Measurements from ENCODE around the gene LRRC1. TPM values are rescaled to one million over a fixed set of nuclear protein-coding genes. Genes with fewer than 3 reads are reported as not detected.

The LRRC1 gene
- total RNA-seq, 1 donor from 2014 or later: 36.2 TPM

- H3K9me3 Mint-ChIP-seq (ENCODE audit: low read depth): no peaks in the 10 kb centered on the region
- H3K4me3 Mint-ChIP-seq (ENCODE audit: low read depth): no peak overlapping the region
- H3K27ac Mint-ChIP-seq: no peak overlapping the region
- DNase-seq (ENCODE audit: low spot score, unreplicated experiment): no peak
- H3K36me3 Mint-ChIP-seq (ENCODE audit: insufficient read depth): peaks cover 13% of the 10 kb centered on the region
- no peaks in the 10 kb centered on the region for H3K27me3 Mint-ChIP-seq
- no peak for TF ChIP-seq CTCF (IDR thresholded peaks at IDR 0.05; ENCODE audit: unreplicated experiment)
- peaks cover 10% of the 10 kb centered on the region for H3K4me1 Mint-ChIP-seq (ENCODE audit: low read depth)
Observed at GRCh38 chr6:53929821-53930120, 135.0 kb downstream of the LRRC1 start.

GRCh38 chr6:53930330-53930729 lies 135.5 kb downstream of the LRRC1 start:
- no peak for DNase-seq (ENCODE audit: low spot score, unreplicated experiment)
- Mint-ChIP-seq H3K27me3 (no peaks in the 10 kb centered on the region), H3K27ac (no peak overlapping the region), H3K4me3 (ENCODE audit: low read depth) (no peak overlapping the region), H3K36me3 (ENCODE audit: insufficient read depth) (peaks cover 13% of the 10 kb centered on the region), H3K4me1 (ENCODE audit: low read depth) (peaks cover 10% of the 10 kb centered on the region), H3K9me3 (ENCODE audit: low read depth) (no peaks in the 10 kb centered on the region)
- no peak for TF ChIP-seq CTCF (IDR thresholded peaks at IDR 0.05; ENCODE audit: unreplicated experiment)

GRCh38 chr6:53931086-53931485 lies 136.3 kb downstream of the LRRC1 start:
- Mint-ChIP-seq H3K4me1 (ENCODE audit: low read depth) (peaks cover 10% of the 10 kb centered on the region), H3K36me3 (ENCODE audit: insufficient read depth) (peaks cover 13% of the 10 kb centered on the region), H3K4me3 (ENCODE audit: low read depth) (no peak overlapping the region), H3K27me3 (no peaks in the 10 kb centered on the region), H3K9me3 (ENCODE audit: low read depth) (no peaks in the 10 kb centered on the region), H3K27ac (no peak overlapping the region)
- no peak for DNase-seq (ENCODE audit: low spot score, unreplicated experiment)
- TF ChIP-seq CTCF (IDR thresholded peaks at IDR 0.05; ENCODE audit: unreplicated experiment): no peak

- Mint-ChIP-seq H3K4me3 (ENCODE audit: low read depth) (no peak overlapping the region), H3K9me3 (ENCODE audit: low read depth) (no peaks in the 10 kb centered on the region), H3K27ac (no peak overlapping the region), H3K4me1 (ENCODE audit: low read depth) (peaks cover 4% of the 10 kb centered on the region), H3K27me3 (no peaks in the 10 kb centered on the region), H3K36me3 (ENCODE audit: insufficient read depth) (peaks cover 10% of the 10 kb centered on the region)
- DNase-seq (ENCODE audit: low spot score, unreplicated experiment): no peak
- no peak for TF ChIP-seq CTCF (IDR thresholded peaks at IDR 0.05; ENCODE audit: unreplicated experiment)
Observed at GRCh38 chr6:53932516-53932915, 137.7 kb downstream of the LRRC1 start.

- H3K27me3 Mint-ChIP-seq: no peaks in the 10 kb centered on the region
- peaks cover 4% of the 10 kb centered on the region for H3K4me1 Mint-ChIP-seq (ENCODE audit: low read depth)
- H3K27ac Mint-ChIP-seq: no peak overlapping the region
Observed at GRCh38 chr6:53934023-53934422, 139.2 kb downstream of the LRRC1 start.

More at GRCh38 chr6:53934023-53934422, 139.2 kb downstream of the LRRC1 start:
- H3K9me3 Mint-ChIP-seq (ENCODE audit: low read depth): no peaks in the 10 kb centered on the region
- H3K36me3 Mint-ChIP-seq (ENCODE audit: insufficient read depth): peaks cover 5% of the 10 kb centered on the region
- no peak for DNase-seq (ENCODE audit: low spot score, unreplicated experiment)
- no peak overlapping the region for H3K4me3 Mint-ChIP-seq (ENCODE audit: low read depth)
- TF ChIP-seq CTCF (IDR thresholded peaks at IDR 0.05; ENCODE audit: unreplicated experiment): no peak

Measured in progenitor cell of endocrine pancreas (in vitro differentiated cells).